Lower leg skin (tissue), 4 donors: ENCODE results near the gene TRPV5. TPM values are rescaled to one million over a fixed set of nuclear protein-coding genes. Genes with fewer than 3 reads are reported as not detected.

Experiments used
- DNase-seq, 2 donors: peaks; one replicate each; pipeline ENCODE4 v3.0.0-alpha.2; 2019; ENCODE audit warnings: low spot score in 2 of 2
- H3K4me3 ChIP-seq: fragments of 200-600 bp; sonication (generic); 2 replicates; pipeline ENCODE4 v1.5.1; 2017; ENCODE audit warnings: mild to moderate bottlenecking, low read depth; ENCODE audit not compliant: poor library complexity, severe bottlenecking
- CTCF ChIP-seq, 3 donors: fragments of 450-650 bp; IDR thresholded peaks; one replicate each; pipeline ENCODE4 v1.5.1; 2016; ENCODE audit warnings: antibody characterized with exemption in 3 of 3, mild to moderate bottlenecking in 3 of 3, moderate library complexity in 2 of 3
- POLR2A ChIP-seq, 2 donors: fragments of 450-650 bp; IDR thresholded peaks; one replicate each; pipeline ENCODE4 v1.6.1; 2016 to 2017; ENCODE audit warnings: antibody characterized with exemption in 2 of 2, mild to moderate bottlenecking in 1 of 2, moderate library complexity in 1 of 2
- WGBS, 2 donors: methylation state at CpG; one replicate each; pipeline ENCODE4 v1.1.5; 2018; 5-methylcytosine and 5-hydroxymethylcytosine counted together
- intact Hi-C: fragments of 100-400 bp; cut with DNase I; formaldehyde crosslinking; loops from one replicate; pipeline ENCODE4 v1.15.0; 2023; ENCODE audit warnings: low total_unique reads
- total RNA-seq, 4 donors: library from RNA; depleted of rRNA; stranded (reverse); fragments of >200 nt; gene quantifications; one replicate each; pipeline ENCODE4 v1.1.0, GENCODE V29; 2016

The TRPV5 gene
- total RNA-seq, 4 donors from 2014 or later: not detected

- TF ChIP-seq CTCF (IDR thresholded peaks at IDR 0.05) (no peak), POLR2A (IDR thresholded peaks at IDR 0.05) (no peak)
- intact Hi-C loops: loop anchor here (5.0 kb wide), 1 partner anchor 46 kb away; no protein-coding TSS in a partner anchor
- 88 to 93% methylated on average over 3 of the region's 3 CpGs for WGBS, 2 donors
- DNase-seq: peak in 1 of 2 donors; percentile 34
- H3K4me3 ChIP-seq: no peak overlapping the region
Measured at GRCh38 chr7:142896151-142896550, 37.4 kb downstream of the TRPV5 start.

- TF ChIP-seq CTCF (IDR thresholded peaks at IDR 0.05) (no peak), POLR2A (IDR thresholded peaks at IDR 0.05) (no peak)
- intact Hi-C loops: loop anchor here (5.0 kb wide), 1 partner anchor 47 kb away; no protein-coding TSS in a partner anchor
- DNase-seq: peak in 1 of 2 donors; percentile 59
- WGBS, 2 donors: 66 to 72% methylated on average over 6 of the region's 6 CpGs
- H3K4me3 ChIP-seq: no peak overlapping the region
Measured at GRCh38 chr7:142894985-142895593, 38.5 kb downstream of the TRPV5 start.

- no peak overlapping the region for H3K4me3 ChIP-seq
- no peak for TF ChIP-seq CTCF (IDR thresholded peaks at IDR 0.05)
- 61 to 71% methylated on average over 12 of the region's 12 CpGs for WGBS, 2 donors
- DNase-seq: peak in 1 of 2 donors; percentile 74
- intact Hi-C loops: no loop called here
Measured at GRCh38 chr7:142894112-142894984, 39.2 kb downstream of the TRPV5 start.

- no peak for TF ChIP-seq CTCF (IDR thresholded peaks at IDR 0.05)
- TF ChIP-seq POLR2A (IDR thresholded peaks at IDR 0.05): no peak
- DNase-seq: peak in 1 of 2 donors; percentile 17
- 90 to 92% methylated on average over 5 of the region's 5 CpGs for WGBS, 2 donors
- intact Hi-C loops: no loop called here
- H3K4me3 ChIP-seq: no peak overlapping the region
Measured at GRCh38 chr7:142892951-142893350, 40.6 kb downstream of the TRPV5 start.

GRCh38 chr7:142891490-142892082, 42.0 kb downstream of the TRPV5 start:
- no peak overlapping the region for H3K4me3 ChIP-seq
- intact Hi-C loops: no loop called here
- WGBS, 2 donors: 83 to 84% methylated on average over 10 of the region's 10 CpGs
- peak in 1 of 2 donors; percentile 45 for DNase-seq
- no peak for TF ChIP-seq CTCF (IDR thresholded peaks at IDR 0.05)
- no peak for TF ChIP-seq POLR2A (IDR thresholded peaks at IDR 0.05)
